HEK293T (cell line): Measurements from ENCODE around the gene MKRN3.

Experiments
- SUZ12 ChIP-seq: fragments of 450-650 bp; IDR thresholded peaks from 2 replicates; pipeline ENCODE4 v1.6.1; 2016; ENCODE audit warnings: mild to moderate bottlenecking
- ZNF384 ChIP-seq: fragments of 450-650 bp; IDR thresholded peaks from 2 replicates; pipeline ENCODE4 v1.6.1; 2016

- no peak for TF ChIP-seq ZNF384
- no peak for TF ChIP-seq SUZ12
These were observed 7.4 kb downstream of the MKRN3 start for GRCh38 chr15:23572844-23573243.
